GM12873 (cell line): ENCODE measurements around the gene GNL2.

Experiments
- TF ChIP-seq, protein P1 (sequence below): IDR thresholded peaks from 2 replicates; pipeline ENCODE4 v1.5.1; 2012; ENCODE audit warnings: low read depth, mild to moderate bottlenecking, moderate library complexity, low read length, control low read depth; ENCODE audit not compliant: insufficient read depth; ENCODE audit errors: missing control alignments

The GNL2 gene

DNA sequence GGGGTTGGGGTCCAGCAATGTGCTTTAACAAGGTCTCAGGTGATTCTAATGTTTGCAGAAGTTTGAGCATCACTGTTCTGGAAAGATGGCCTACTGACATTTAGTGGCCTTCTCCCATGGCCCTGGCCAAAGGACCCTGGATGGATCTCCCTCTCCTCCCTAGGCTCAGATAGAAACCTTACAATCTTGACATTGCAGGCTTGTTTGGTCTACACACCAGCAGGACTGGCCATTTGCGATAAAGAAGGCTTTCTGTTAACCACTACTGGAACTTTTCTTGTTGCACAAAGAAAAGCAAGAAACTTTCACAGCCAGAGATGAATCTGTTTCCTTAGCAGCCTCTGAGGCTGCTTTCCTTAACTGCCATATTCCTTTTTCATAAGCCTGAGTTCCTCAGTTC, 32.8 kb downstream of the GNL2 start:
- TF ChIP-seq, protein P1, sequence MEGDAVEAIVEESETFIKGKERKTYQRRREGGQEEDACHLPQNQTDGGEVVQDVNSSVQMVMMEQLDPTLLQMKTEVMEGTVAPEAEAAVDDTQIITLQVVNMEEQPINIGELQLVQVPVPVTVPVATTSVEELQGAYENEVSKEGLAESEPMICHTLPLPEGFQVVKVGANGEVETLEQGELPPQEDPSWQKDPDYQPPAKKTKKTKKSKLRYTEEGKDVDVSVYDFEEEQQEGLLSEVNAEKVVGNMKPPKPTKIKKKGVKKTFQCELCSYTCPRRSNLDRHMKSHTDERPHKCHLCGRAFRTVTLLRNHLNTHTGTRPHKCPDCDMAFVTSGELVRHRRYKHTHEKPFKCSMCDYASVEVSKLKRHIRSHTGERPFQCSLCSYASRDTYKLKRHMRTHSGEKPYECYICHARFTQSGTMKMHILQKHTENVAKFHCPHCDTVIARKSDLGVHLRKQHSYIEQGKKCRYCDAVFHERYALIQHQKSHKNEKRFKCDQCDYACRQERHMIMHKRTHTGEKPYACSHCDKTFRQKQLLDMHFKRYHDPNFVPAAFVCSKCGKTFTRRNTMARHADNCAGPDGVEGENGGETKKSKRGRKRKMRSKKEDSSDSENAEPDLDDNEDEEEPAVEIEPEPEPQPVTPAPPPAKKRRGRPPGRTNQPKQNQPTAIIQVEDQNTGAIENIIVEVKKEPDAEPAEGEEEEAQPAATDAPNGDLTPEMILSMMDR: no peak

DNA sequence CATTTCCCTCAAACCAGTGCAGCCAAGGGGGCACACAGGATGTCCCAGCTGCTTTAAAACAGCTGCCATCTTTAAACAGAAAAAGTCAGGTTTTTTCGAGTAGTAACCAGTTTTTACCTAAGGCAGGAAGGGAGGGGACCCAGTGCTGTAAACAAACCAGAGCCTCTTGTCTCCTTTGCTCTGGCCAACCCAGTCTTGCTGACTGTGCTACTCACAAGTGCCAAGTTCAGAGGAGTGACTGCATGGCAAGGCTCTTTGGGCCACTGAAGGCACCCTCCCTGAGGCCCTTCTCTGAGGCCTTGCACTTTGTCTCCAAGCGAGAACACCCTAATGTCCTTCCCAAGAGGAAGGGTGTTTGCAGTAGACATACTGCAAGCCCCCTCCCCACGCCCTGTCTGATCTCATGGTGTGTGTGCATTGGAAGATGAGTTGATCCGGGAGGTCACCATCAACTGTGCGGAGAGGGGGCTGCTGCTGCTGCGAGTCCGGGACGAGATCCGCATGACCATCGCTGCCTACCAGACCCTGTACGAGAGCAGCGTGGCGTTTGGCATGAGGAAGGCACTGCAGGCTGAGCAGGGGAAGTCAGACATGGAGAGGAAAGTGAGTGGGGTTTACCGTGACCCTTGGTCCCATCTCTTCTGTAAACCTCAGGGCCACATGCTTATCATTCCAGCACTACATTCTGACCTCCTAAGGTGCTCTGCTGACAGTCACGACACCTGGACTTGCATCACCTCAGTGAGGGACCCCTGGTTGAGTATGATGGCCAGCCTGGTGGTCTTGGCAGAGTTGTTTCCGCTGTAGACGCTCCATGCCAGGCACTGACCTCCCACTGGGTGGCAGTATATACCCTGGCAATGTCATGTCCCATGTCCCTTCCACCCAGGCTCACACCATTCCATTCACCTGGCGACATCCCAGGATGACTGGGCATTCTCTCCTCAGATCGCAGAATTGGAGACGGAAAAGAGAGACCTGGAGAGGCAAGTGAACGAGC, 34.3 kb downstream of the GNL2 start:
- TF ChIP-seq, protein P1: peak; percentile 82

DNA sequence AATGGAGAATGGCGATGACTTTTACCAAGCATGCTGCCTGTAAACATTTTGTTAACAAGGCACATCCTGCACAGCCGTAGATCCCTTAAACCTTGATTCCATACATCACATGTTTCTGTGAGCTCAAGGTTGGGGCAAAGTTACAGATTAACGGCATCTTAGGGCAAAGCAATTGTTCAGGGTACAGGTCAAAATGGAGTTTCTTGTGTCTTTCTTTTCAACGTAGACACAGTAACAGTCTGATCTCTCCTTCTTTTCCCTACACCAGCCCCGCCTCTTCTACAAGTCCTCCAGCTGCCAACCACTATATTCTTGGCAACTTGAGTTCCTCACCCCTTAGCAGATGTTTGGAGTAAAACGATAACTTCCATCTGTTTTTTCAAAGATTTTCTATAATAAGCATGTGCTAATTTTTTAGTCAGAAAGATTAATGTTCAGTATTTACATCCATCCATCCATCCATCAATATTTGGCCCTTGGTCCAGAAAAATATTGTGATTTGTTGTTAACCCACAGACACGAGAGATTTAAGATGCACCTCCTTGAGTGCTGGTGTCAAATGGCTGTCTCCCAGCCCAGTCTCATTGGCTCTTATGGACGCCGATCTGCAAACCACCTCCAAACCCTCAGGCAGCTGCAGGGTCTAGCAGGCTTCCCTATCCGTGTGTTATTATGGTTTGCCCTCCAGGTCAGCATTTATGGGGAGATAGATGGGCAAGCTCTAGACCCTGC, 35.2 kb downstream of the GNL2 start:
- TF ChIP-seq, protein P1: no peak

DNA sequence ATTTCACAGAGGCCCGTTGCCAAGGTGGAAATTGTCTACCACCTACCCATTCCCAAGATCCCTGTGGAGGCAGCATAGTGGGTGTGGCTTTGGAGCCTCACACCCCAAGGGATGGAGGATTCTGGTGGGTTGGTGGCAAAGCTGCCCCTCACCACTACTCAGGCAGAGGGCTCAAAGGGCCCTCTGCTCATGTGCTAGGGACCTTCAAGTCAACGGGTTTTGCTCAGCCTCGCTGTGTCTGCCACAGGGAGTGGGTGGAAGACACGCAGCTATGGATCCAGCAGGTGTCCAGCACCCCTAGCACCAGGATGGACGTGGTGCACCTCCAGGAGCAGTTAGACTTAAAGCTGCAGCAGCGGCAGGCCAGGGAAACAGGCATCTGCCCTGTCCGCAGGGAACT, 36.7 kb downstream of the GNL2 start:
- TF ChIP-seq, protein P1: no peak

DNA sequence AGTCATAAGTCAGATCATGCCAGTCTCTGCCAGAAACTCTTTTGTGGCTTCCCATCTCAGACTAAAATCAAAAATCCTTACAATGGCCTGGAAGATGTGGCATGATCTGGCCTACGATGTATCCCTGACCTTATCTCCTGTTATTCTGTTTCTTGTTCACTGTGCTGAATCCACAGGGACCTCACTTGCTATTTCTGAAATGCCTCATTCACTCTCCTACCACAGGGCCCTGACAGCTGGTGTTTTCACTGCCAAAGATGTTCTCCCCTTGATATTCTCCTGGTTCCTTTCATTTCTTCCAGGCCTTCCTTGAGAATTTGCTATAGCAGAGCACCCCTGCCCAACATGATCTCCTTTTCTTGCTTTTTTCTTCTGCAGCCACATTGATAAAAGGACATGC, 37.3 kb downstream of the GNL2 start:
- TF ChIP-seq, protein P1: no peak

DNA sequence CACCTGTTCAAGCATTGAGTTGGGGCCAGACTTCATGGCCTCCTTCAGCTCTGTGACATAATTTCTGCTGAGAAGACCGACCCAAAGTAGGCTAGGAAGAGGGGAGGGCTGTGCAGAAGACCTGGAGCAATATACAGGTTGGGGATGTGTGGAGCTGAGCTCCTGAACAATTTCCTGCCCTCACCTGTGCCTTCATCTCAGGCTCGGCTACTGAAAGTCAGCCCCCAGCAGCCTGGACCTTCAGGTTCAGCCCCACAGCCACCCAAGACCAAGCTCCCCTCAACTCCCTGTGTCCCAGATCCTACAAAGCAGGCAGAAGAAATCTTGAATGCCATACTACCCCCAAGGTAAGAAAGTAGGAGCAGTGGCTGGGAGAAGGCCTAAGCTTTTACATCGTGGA, 38.3 kb downstream of the GNL2 start:
- TF ChIP-seq, protein P1: no peak

DNA sequence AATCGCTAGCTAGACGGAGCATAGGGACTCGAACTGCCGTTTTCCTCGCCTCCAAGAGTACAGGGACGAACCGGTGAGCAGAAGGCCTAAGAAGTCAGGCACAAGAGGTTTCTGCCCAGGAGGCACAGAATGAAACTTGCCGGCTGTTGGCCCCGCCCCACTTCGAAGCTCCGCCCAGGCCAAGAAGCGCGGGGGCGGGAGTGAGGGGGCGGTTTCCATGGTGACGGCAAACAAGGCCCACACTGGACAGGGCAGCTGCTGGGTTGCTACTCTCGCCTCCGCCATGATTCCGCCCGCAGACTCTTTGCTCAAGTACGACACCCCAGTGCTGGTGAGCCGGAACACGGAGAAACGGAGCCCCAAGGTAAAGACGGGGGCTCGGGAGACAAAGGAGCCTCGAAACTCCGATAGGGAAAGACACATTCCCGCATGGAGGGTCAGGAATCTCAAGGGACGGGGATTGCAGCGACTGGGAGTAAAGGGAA, 39.0 kb downstream of the GNL2 start, which contains the start of gene DNALI1:
DNALI1 (plus strand) TSS at position 229 of the 485 bp plus-strand sequence; CDS start at position 284, 55 bp downstream.
- TF ChIP-seq, protein P1: no peak
